GM12801 (cell line): ENCODE results near the gene GGTA1.

ENCODE experiments used
- TF ChIP-seq, protein P1 (sequence below): IDR thresholded peaks from one replicate; pipeline ENCODE4 v1.5.1; 2011; ENCODE audit warnings: control low read depth; ENCODE audit not compliant: insufficient read length; ENCODE audit errors: extremely low read depth

Gene GGTA1

DNA sequence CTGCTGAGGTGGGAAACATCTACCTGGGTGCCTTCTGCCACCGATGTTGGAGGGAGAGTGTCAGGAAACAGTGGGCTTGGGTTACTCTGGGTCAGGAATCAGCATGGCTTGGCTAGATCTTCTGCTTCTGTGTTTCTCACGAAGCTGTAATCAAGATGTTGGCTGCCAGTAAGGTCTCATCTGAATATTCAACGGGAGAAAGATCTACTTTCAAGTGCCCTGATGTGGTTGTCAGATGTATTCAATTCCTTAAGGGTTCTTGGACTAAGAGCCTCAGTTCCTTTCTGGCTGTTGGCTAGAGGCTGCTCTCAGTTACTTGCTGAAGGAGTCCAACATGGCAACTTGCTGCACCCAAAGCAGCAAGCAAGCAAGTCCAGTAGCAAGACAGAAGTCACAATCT is 87.7 kb downstream of the GGTA1 start:
- TF ChIP-seq, protein P1, sequence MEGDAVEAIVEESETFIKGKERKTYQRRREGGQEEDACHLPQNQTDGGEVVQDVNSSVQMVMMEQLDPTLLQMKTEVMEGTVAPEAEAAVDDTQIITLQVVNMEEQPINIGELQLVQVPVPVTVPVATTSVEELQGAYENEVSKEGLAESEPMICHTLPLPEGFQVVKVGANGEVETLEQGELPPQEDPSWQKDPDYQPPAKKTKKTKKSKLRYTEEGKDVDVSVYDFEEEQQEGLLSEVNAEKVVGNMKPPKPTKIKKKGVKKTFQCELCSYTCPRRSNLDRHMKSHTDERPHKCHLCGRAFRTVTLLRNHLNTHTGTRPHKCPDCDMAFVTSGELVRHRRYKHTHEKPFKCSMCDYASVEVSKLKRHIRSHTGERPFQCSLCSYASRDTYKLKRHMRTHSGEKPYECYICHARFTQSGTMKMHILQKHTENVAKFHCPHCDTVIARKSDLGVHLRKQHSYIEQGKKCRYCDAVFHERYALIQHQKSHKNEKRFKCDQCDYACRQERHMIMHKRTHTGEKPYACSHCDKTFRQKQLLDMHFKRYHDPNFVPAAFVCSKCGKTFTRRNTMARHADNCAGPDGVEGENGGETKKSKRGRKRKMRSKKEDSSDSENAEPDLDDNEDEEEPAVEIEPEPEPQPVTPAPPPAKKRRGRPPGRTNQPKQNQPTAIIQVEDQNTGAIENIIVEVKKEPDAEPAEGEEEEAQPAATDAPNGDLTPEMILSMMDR: no peak

DNA sequence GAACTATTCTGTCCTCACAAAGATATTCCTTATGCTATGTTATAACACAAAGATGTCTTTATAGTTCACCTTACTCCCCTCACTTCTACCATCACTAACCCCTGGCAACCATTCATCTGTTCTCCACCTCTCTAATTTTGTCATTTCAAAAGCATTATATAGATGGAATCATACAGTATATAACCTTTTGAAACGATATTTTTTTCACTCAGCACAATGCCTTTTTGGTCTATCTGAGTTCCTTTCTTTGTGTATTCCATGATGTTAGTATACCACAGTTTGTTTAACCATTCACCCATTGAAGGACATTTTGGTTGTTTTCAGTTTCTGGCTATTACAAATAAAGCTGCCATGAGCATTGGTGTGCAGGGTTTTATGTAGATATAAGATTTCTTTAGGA is 93.7 kb downstream of the GGTA1 start:
- TF ChIP-seq, protein P1: no peak
